Psoas muscle (tissue), 8 donors: ENCODE measurements around the gene SLC39A9. TPM values are rescaled to one million over a fixed set of nuclear protein-coding genes. Genes with fewer than 3 reads are reported as not detected.

Experiments
- ATAC-seq, 4 donors: fragments of 200-7000 bp; cut with Tn5 transposase; one replicate each; pipeline ENCODE4 v1.9.1; 2020; ENCODE audit warnings: moderate library complexity in 3 of 4, mild to moderate bottlenecking in 2 of 4
- DNase-seq, 2 donors: peaks; one replicate each; pipeline ENCODE4 v3.0.0-alpha.2; 2020
- H3K27ac ChIP-seq: fragments of 200-600 bp; one replicate; pipeline ENCODE4 v1.8.0; 2022
- H3K27me3 ChIP-seq, 3 donors: fragments of 200-600 bp in 1 of 3; one replicate each; pipeline versions ENCODE4 v1.6.1 to v1.8.0; 2013 to 2022; ENCODE audit warnings: low read length in 2 of 3, mild to moderate bottlenecking in 2 of 3, moderate library complexity in 1 of 3; ENCODE audit not compliant: insufficient read depth in 3 of 3
- H3K36me3 ChIP-seq, 2 donors: fragments of 200-600 bp in 1 of 2; one replicate each; pipeline versions ENCODE4 v1.6.1 to v1.8.0; 2013 to 2022; ENCODE audit warnings: low read depth in 1 of 2, mild to moderate bottlenecking in 1 of 2, moderate library complexity in 1 of 2; ENCODE audit not compliant: insufficient read depth in 1 of 2
- H3K4me1 ChIP-seq: fragments of 200-600 bp; one replicate; pipeline ENCODE4 v1.8.0; 2022
- H3K4me3 ChIP-seq: fragments of 200-600 bp; one replicate; pipeline ENCODE4 v1.8.0; 2022; ENCODE audit warnings: mild to moderate bottlenecking
- H3K9me3 ChIP-seq: fragments of 200-600 bp; one replicate; pipeline ENCODE4 v1.8.0; 2022
- WGBS, 3 donors: extraction: QIAGEN DNeasy Blood & Tissue Kit; methylation state at CpG; one replicate each; pipeline versions ENCODE4 v1.1.6 to v1.1.7; 2013; 5-methylcytosine and 5-hydroxymethylcytosine counted together
- intact Hi-C, 2 donors: fragments of 100-400 bp; cut with DNase I; formaldehyde crosslinking; loops; one replicate each; pipeline versions ENCODE4 v1.11.0 to v1.14.2; 2022
- polyA plus RNA-seq, 3 donors: library from polyadenylated mRNA; stranded (reverse); fragments of 200-250 nt; gene quantifications; one replicate each; pipeline ENCODE4 v1.2.3, GENCODE V29; 2013
- total RNA-seq, 4 donors: library from RNA; stranded (reverse); fragmentation: NEBNext Ultra II Directional in 2 of 4; extraction: Animal tissue kit (Norgen Biotek cat#: 25700) in 2 of 4; gene quantifications; one replicate each; pipeline versions ENCODE4 v1.2.1 to v1.2.4, GENCODE V29; 2021 to 2023
- TF ChIP-seq, protein P1 (sequence below): fragments of 200-600 bp; IDR thresholded peaks from one replicate; pipeline ENCODE4 v1.8.0; 2022; ENCODE audit warnings: antibody characterized with exemption
- donor health status: healthy with polysubstance abuse.
- donor health status: DM: no; HTN: no; CAD: no; lungs with moderate emphysema.
- donor health status: Bipolar disorder and iron deficiency.
- donor health status: healthy.
- donor health status: DM: yes; HTN: yes; CAD: no.
- donor health status: DM: no; HTN: no; CAD: no.
- donor health status: DM: no; HTN: no; CAD: no.
- donor health status: DM: yes; HTN: yes; CAD: no.

Gene SLC39A9
- total and polyA plus RNA-seq, 7 donors: 6.1 to 19.8 (median 16.0) TPM

DNA sequence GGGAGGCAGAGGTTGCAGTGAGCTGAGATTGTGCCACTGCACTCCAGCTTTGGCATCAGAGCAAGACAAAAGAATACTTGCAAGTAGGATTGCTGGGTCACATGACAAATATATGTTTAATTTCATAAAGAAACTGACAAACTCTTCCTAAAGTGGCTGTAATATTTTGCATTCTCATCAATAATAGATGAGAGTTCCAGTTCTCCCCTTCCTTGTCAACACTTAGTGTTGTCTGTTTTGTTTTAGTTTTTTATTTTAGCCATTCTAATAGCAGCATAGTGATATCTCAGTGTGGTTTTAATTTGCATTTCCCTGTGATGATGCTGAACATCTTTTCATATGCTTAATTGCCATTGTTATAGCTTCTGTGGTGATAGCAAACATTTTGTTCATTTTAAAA, 31.2 kb downstream of the SLC39A9 start:
- Histone ChIP-seq H3K4me1 (no peaks in the 10 kb centered on the region), H3K27ac (no peak overlapping the region), H3K9me3 (no peaks in the 10 kb centered on the region), H3K27me3 (no peaks in the 10 kb centered on the region), H3K36me3 (peaks cover 0 to 33% of the 10 kb centered on the region in 2 donors), H3K4me3 (no peak overlapping the region)
- no peak for ATAC-seq
- no peak for DNase-seq
- intact Hi-C loops: no loop called here
- TF ChIP-seq, protein P1, sequence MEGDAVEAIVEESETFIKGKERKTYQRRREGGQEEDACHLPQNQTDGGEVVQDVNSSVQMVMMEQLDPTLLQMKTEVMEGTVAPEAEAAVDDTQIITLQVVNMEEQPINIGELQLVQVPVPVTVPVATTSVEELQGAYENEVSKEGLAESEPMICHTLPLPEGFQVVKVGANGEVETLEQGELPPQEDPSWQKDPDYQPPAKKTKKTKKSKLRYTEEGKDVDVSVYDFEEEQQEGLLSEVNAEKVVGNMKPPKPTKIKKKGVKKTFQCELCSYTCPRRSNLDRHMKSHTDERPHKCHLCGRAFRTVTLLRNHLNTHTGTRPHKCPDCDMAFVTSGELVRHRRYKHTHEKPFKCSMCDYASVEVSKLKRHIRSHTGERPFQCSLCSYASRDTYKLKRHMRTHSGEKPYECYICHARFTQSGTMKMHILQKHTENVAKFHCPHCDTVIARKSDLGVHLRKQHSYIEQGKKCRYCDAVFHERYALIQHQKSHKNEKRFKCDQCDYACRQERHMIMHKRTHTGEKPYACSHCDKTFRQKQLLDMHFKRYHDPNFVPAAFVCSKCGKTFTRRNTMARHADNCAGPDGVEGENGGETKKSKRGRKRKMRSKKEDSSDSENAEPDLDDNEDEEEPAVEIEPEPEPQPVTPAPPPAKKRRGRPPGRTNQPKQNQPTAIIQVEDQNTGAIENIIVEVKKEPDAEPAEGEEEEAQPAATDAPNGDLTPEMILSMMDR: no peak

DNA sequence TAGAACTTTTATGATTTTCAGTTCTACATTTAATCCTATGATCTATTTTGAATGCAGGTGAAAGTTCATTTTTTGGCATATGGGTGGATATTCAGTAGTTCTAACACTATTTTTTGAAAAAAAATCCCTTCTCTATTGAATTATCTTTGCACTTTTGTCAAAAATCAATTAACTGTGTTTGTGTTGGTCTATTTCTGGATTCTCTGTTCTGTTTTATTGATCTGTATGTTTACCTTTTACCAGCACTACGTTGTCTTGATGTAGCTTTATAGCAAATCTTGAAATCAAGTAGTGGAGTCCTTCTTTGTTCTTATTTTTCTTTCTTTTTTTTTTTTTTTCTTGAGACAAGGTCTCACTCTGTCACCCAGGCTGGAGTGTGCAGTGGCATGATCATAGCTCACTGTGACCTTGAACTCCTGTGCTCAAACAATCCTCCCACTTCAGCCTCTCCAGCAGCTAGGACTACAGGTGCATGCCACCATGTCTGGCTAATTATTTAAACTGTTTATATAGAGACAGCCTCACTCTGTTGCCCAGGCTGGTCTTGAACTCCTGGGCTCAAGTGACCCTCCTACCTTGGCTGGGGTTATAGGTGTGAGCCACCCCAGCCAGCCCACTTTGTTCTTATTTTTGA, 31.9 kb downstream of the SLC39A9 start:
- no peaks in the 10 kb centered on the region for H3K4me1 ChIP-seq
- ATAC-seq: no peak
- intact Hi-C loops: no loop called here
- no peak overlapping the region for H3K27ac ChIP-seq
- TF ChIP-seq, protein P1: no peak
- DNase-seq: no peak
- no peak overlapping the region for H3K4me3 ChIP-seq
- WGBS, 3 donors: 88 to 96% (median 94%) methylated on average over 1 of the region's 1 CpG
- H3K36me3 ChIP-seq: peaks cover 0 to 25% of the 10 kb centered on the region in 2 donors
- no peaks in the 10 kb centered on the region for H3K9me3 ChIP-seq
- H3K27me3 ChIP-seq: no peaks in the 10 kb centered on the region

DNA sequence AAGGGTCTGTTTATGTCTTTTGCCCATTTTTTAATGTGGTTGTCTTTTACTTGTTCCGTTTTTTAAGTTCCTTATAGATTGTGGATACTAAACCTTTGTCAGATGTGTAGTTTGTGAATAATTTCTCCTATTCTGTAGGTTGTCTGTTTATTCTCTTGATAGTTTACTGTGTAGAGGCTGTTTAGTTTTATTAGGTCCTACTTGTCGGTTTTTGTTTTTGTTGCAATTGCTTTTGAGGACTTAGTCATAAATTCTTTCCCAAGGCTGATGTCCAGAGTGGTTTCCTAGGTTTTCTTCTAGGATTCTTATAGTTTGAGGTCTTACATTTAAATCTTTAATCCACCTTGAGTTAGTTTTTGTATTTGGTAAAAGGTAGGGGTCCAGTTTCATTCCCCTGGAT, 33.9 kb downstream of the SLC39A9 start:
- no peak overlapping the region for H3K4me3 ChIP-seq
- H3K27me3 ChIP-seq: no peaks in the 10 kb centered on the region
- TF ChIP-seq, protein P1: no peak
- H3K27ac ChIP-seq: no peak overlapping the region
- no peak for ATAC-seq
- no peak for DNase-seq
- H3K9me3 ChIP-seq: no peaks in the 10 kb centered on the region
- no peaks in the 10 kb centered on the region for H3K4me1 ChIP-seq
- 94 to 95% (median 94%) methylated on average over 2 of the region's 2 CpGs for WGBS, 3 donors
- intact Hi-C loops: no loop called here
- H3K36me3 ChIP-seq: peaks cover 0 to 6% of the 10 kb centered on the region in 2 donors

DNA sequence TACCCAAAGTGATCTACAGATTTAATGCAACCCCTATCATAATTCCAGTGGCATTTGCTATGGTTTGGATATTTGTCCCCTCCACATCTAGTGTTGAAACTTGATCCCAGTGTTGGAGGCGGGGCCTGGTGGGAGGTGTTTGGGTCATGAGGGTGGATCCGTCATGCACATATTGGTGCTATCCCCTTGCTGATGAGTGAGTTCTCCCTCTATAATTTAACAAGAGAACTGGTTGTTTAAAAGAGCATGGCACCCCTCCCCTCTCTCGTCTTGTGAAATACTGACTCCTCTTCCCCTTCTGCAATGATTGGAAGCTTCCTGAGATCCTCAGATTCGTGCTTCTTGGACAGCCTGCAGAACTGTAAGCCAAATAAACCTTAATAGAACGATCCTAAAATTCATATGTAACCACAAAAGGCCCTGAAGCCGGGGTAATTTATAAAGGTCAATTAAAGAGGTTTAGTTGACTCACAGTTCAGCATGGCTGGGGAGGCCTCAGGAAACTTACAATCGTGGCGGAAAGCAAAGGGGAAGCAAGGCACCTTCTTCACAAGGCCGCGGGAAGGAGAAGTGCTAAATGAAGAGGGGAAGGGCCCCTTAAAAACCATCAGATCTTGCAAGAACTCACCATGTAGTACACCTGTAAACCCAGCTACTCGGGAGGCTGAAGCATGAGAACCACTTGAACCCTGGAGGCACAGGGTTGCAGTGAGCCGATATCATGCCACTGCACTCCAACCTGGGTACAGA, 41.2 kb downstream of the SLC39A9 start:
- no peak overlapping the region for H3K4me3 ChIP-seq
- peaks cover 0 to 31% of the 10 kb centered on the region in 2 donors for H3K36me3 ChIP-seq
- WGBS, 3 donors: 86 to 91% (median 87%) methylated on average over 12 of the region's 12 CpGs
- H3K4me1 ChIP-seq: no peaks in the 10 kb centered on the region
- H3K27ac ChIP-seq: no peak overlapping the region
- intact Hi-C loops: loop anchor here in 1 of 2 donors (5.0 kb wide), 1 partner anchor 72 kb away; no protein-coding TSS in a partner anchor
- TF ChIP-seq, protein P1: no peak
- ATAC-seq (no peak), DNase-seq (no peak)
- H3K27me3 ChIP-seq: no peaks in the 10 kb centered on the region
- no peaks in the 10 kb centered on the region for H3K9me3 ChIP-seq
